DOHH2 (cell line): Measurements from ENCODE around the gene CRTAC1.

Experiments used
- H3F3A ChIP-seq: fragments of 200-600 bp; sonication (generic), shearing (Covaris generic); 2 replicates; pipeline ENCODE4 v1.6.0; 2016; ENCODE audit warnings: antibody characterized with exemption, mild to moderate bottlenecking; ENCODE audit not compliant: control insufficient read depth, insufficient read depth
- H3K27ac ChIP-seq: fragments of 200-600 bp; sonication (generic); 2 replicates; pipeline ENCODE4 v1.5.1; 2014; ENCODE audit warnings: low read depth, mild to moderate bottlenecking, low read length, moderate library complexity
- H3K27me3 ChIP-seq: fragments of 200-600 bp; sonication (generic); 2 replicates; pipeline ENCODE4 v1.6.1; 2014; ENCODE audit warnings: mild to moderate bottlenecking, low read length, mixed read lengths; ENCODE audit not compliant: control insufficient read depth
- H3K36me3 ChIP-seq: fragments of 200-600 bp; sonication (generic); 2 replicates; pipeline ENCODE4 v1.6.1; 2014; ENCODE audit warnings: mild to moderate bottlenecking, low read length, moderate library complexity, mixed read lengths; ENCODE audit not compliant: control insufficient read depth
- H3K4me1 ChIP-seq: fragments of 200-600 bp; sonication (generic); 2 replicates; pipeline ENCODE4 v1.6.1; 2014; ENCODE audit warnings: mild to moderate bottlenecking, low read length, mixed read lengths; ENCODE audit not compliant: control insufficient read depth
- H3K4me2 ChIP-seq: fragments of 200-600 bp; sonication (generic); 2 replicates; pipeline ENCODE4 v1.6.0; 2014; ENCODE audit warnings: mild to moderate bottlenecking, low read length, moderate library complexity
- H3K4me3 ChIP-seq: fragments of 200-600 bp; sonication (generic); 2 replicates; pipeline ENCODE4 v1.5.1; 2014; ENCODE audit warnings: mild to moderate bottlenecking, low read length, mixed read lengths
- H3K79me2 ChIP-seq: fragments of 200-600 bp; sonication (generic); 2 replicates; pipeline ENCODE4 v1.6.1; 2014; ENCODE audit warnings: mild to moderate bottlenecking, low read length, mixed read lengths; ENCODE audit not compliant: control insufficient read depth
- H3K9me2 ChIP-seq: fragments of 200-600 bp; sonication (generic); replicated peaks from 2 replicates; pipeline ENCODE4 v1.6.1; 2014; ENCODE audit warnings: mild to moderate bottlenecking, low read length, mixed read lengths; ENCODE audit not compliant: control insufficient read depth
- H3K9me3 ChIP-seq: fragments of 200-600 bp; sonication (generic); 2 replicates; pipeline ENCODE4 v1.6.1; 2014; ENCODE audit warnings: antibody characterized with exemption, low read length, mixed read lengths; ENCODE audit not compliant: control insufficient read depth, insufficient read depth
- H4K20me1 ChIP-seq: fragments of 200-600 bp; sonication (generic); 2 replicates; pipeline ENCODE4 v1.6.0; 2014; ENCODE audit warnings: low read depth, mild to moderate bottlenecking, antibody characterized with exemption, low read length, moderate library complexity; ENCODE audit not compliant: control insufficient read depth, insufficient read depth
- EZH2phosphoT487 ChIP-seq: fragments of 200-600 bp; sonication (generic); IDR thresholded peaks from 2 replicates; pipeline ENCODE4 v1.6.1; 2017; ENCODE audit warnings: borderline replicate concordance, mild to moderate bottlenecking, antibody characterized with exemption, low read length, moderate library complexity, mixed read lengths
- TF ChIP-seq, protein P1 (sequence below): fragments of 200-600 bp; sonication (generic); IDR thresholded peaks from one replicate; pipeline ENCODE4 v1.5.1; 2014; ENCODE audit warnings: antibody characterized with exemption, mild to moderate bottlenecking, low read depth, low read length; ENCODE audit not compliant: poor library complexity, severe bottlenecking

The CRTAC1 gene

GRCh38 chr10:97948822-97949221 is 81.6 kb downstream of the CRTAC1 start:
- TF ChIP-seq EZH2phosphoT487: no peak
- TF ChIP-seq, protein P1, sequence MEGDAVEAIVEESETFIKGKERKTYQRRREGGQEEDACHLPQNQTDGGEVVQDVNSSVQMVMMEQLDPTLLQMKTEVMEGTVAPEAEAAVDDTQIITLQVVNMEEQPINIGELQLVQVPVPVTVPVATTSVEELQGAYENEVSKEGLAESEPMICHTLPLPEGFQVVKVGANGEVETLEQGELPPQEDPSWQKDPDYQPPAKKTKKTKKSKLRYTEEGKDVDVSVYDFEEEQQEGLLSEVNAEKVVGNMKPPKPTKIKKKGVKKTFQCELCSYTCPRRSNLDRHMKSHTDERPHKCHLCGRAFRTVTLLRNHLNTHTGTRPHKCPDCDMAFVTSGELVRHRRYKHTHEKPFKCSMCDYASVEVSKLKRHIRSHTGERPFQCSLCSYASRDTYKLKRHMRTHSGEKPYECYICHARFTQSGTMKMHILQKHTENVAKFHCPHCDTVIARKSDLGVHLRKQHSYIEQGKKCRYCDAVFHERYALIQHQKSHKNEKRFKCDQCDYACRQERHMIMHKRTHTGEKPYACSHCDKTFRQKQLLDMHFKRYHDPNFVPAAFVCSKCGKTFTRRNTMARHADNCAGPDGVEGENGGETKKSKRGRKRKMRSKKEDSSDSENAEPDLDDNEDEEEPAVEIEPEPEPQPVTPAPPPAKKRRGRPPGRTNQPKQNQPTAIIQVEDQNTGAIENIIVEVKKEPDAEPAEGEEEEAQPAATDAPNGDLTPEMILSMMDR: no peak
- Histone ChIP-seq H3F3A (no peaks in the 10 kb centered on the region), H3K27ac (no peak overlapping the region), H3K9me3 (no peaks in the 10 kb centered on the region; the same call in 1 of the 2 replicates), H3K4me3 (no peak overlapping the region), H3K27me3 (peaks cover 9% of the 10 kb centered on the region), H3K4me2 (no peak overlapping the region), H4K20me1 (no peaks in the 10 kb centered on the region), H3K4me1 (no peaks in the 10 kb centered on the region), H3K79me2 (no peaks in the 10 kb centered on the region), H3K36me3 (no peaks in the 10 kb centered on the region), H3K9me2 (no peaks in the 10 kb centered on the region)

GRCh38 chr10:97944772-97945171 is 85.6 kb downstream of the CRTAC1 start:
- no peak overlapping the region for H3K4me2 ChIP-seq
- no peaks in the 10 kb centered on the region for H3K4me1 ChIP-seq
- TF ChIP-seq, protein P1: no peak
- TF ChIP-seq EZH2phosphoT487: no peak
- H3K4me3 ChIP-seq: no peak overlapping the region
- no peaks in the 10 kb centered on the region for H3K27me3 ChIP-seq
- no peaks in the 10 kb centered on the region for H3K36me3 ChIP-seq
- H3K79me2 ChIP-seq: no peaks in the 10 kb centered on the region
- H3K9me2 ChIP-seq: no peaks in the 10 kb centered on the region
- no peak overlapping the region for H3K27ac ChIP-seq
- H4K20me1 ChIP-seq: no peaks in the 10 kb centered on the region
- H3K9me3 ChIP-seq: no peaks in the 10 kb centered on the region; the same call in 1 of the 2 replicates
- no peaks in the 10 kb centered on the region for H3F3A ChIP-seq

DNA sequence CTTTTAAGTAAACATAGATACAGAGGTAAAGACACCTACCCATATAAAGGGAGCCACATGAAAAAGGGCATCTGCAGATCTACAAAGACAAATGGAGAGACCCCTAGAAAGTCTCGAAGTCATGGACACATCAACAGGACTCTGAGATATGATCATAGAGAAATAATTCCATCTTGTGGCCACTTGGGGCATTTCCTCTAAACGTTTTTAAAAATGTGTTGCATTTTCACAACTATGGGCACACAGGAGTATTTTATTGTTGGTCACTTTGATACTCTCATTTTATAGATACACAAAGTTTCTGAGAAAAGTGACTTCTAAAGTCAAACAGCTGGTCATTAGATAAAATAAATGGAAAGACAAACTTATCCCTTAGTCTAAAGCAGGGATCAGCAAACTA is 87.1 kb downstream of the CRTAC1 start:
- Histone ChIP-seq H3K9me2 (no peaks in the 10 kb centered on the region), H3K4me2 (no peak overlapping the region), H4K20me1 (no peaks in the 10 kb centered on the region), H3K4me1 (no peaks in the 10 kb centered on the region), H3K36me3 (no peaks in the 10 kb centered on the region), H3K9me3 (no peaks in the 10 kb centered on the region; the same call in 1 of the 2 replicates), H3F3A (no peaks in the 10 kb centered on the region), H3K27me3 (no peaks in the 10 kb centered on the region), H3K4me3 (no peak overlapping the region), H3K79me2 (no peaks in the 10 kb centered on the region), H3K27ac (no peak overlapping the region)
- TF ChIP-seq EZH2phosphoT487: no peak
- TF ChIP-seq, protein P1: peak; percentile 26

GRCh38 chr10:97940534-97940933 is 89.9 kb downstream of the CRTAC1 start:
- Histone ChIP-seq H3F3A (no peaks in the 10 kb centered on the region), H3K4me1 (no peaks in the 10 kb centered on the region), H3K27ac (no peak overlapping the region), H3K9me2 (no peaks in the 10 kb centered on the region), H4K20me1 (no peaks in the 10 kb centered on the region), H3K4me2 (no peak overlapping the region), H3K36me3 (no peaks in the 10 kb centered on the region), H3K9me3 (no peaks in the 10 kb centered on the region), H3K79me2 (no peaks in the 10 kb centered on the region), H3K27me3 (no peaks in the 10 kb centered on the region), H3K4me3 (no peak overlapping the region)
- no peak for TF ChIP-seq EZH2phosphoT487
- TF ChIP-seq, protein P1: no peak
